Measurements from ENCODE around the gene ATF6. TPM values are rescaled to one million over a fixed set of nuclear protein-coding genes. Genes with fewer than 3 reads are reported as not detected.

ATF6 gene
- total and polyA plus RNA-seq, 8 donors: 2.2 to 29.5 (median 16.9) TPM

DNA sequence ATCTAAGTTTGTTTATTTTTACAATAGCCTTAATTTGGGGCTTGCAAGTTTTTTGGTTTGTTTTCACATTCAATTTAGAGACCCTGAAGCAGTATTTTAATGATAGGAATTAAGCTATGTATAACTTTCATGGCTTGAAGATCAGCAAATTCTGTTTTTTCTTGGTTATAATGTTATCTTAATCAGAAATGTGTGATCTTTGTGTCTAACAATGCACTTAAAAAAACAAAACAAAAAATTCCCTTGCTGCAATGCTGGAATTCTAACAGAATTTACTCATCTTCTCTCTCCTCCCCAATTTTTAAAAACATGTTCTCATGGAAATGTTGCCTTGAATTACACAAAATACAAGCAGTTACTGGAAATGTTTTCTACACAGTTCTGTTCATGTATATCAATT is 144.5 kb downstream of the ATF6 start:
- no peaks in the 10 kb centered on the region for H3K9me3 ChIP-seq
- no peak for ATAC-seq
- no peak for DNase-seq
- peaks cover 0 to 9% (median 5%) of the 10 kb centered on the region in 3 donors for H3K36me3 ChIP-seq
- H3K27me3 ChIP-seq: no peaks in the 10 kb centered on the region
- intact Hi-C loops (cut with DNase I): no loop called here
- no peak overlapping the region for H3K4me3 ChIP-seq
- TF ChIP-seq CTCF (IDR thresholded peaks at IDR 0.05): no peak
- FAIRE-seq: no peak
- H3K4me1 ChIP-seq: no peaks in the 10 kb centered on the region
- H3K27ac ChIP-seq: no peak overlapping the region

DNA sequence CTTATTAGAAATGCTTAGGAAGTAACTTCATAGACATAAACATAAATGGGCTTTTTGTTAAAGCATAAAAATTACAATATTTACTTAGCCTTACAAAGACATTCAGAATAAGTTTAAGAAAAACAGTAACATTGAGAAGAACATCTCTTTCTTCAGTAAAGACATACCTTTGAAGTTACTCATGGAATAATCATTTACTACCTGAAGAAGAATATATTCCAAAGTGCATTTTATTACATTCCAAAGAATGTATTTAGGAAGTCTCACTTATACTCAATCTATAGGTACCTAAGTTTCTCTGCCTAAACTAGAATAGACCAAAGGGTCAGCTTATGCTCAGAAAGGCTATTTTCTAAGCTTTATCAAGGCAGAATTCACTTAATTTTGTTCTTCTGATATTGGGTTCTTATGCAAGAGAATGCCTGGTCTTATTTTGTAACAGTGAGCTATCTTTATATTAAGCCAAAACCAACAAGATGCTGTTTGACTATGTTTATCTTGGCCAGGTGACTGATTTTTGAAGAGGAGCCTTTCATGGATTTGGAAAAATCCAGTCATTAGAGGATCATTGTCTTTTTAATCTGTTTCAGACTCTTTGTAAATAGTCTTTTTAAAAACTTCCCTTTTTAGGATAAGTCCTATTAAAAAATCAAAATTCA is 147.5 kb downstream of the ATF6 start:
- H3K27me3 ChIP-seq: no peaks in the 10 kb centered on the region
- DNase-seq: no peak
- H3K27ac ChIP-seq: no peak overlapping the region
- ATAC-seq: no peak
- intact Hi-C loops (cut with DNase I): no loop called here
- H3K9me3 ChIP-seq: no peaks in the 10 kb centered on the region
- no peaks in the 10 kb centered on the region for H3K4me1 ChIP-seq
- no peak for TF ChIP-seq CTCF (IDR thresholded peaks at IDR 0.05)
- FAIRE-seq: no peak
- peaks cover 0 to 9% (median 5%) of the 10 kb centered on the region in 3 donors for H3K36me3 ChIP-seq
- no peak overlapping the region for H3K4me3 ChIP-seq

DNA sequence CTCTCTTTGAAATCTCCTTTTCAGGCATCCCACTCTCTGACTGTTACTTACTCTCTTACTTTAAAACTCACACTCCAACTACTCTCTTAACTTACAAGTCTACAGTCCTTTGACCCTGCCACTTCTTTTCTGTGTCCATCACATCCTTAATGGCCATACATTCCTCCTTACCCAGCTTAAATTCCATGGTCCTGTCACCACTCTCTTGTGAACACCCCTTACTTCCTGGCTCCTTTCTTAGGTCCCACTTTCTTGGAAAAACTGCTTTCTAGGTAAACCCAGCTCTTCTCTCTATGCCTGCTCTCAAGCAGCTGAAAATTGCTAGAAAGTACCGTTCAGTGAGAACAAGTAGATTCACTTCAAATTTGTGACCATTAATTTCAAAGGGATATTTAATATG is 148.5 kb downstream of the ATF6 start:
- DNase-seq (no peak), ATAC-seq (no peak), FAIRE-seq (no peak)
- no peaks in the 10 kb centered on the region for H3K27me3 ChIP-seq
- no peak for TF ChIP-seq CTCF (IDR thresholded peaks at IDR 0.05)
- no peak overlapping the region for H3K27ac ChIP-seq
- H3K4me1 ChIP-seq: no peaks in the 10 kb centered on the region
- no peaks in the 10 kb centered on the region for H3K9me3 ChIP-seq
- peaks cover 0 to 9% (median 5%) of the 10 kb centered on the region in 3 donors for H3K36me3 ChIP-seq
- intact Hi-C loops (cut with DNase I): no loop called here
- 99 to 100% methylated on average over 1 of the region's 1 CpG for WGBS, 2 donors
- H3K4me3 ChIP-seq: no peak overlapping the region

DNA sequence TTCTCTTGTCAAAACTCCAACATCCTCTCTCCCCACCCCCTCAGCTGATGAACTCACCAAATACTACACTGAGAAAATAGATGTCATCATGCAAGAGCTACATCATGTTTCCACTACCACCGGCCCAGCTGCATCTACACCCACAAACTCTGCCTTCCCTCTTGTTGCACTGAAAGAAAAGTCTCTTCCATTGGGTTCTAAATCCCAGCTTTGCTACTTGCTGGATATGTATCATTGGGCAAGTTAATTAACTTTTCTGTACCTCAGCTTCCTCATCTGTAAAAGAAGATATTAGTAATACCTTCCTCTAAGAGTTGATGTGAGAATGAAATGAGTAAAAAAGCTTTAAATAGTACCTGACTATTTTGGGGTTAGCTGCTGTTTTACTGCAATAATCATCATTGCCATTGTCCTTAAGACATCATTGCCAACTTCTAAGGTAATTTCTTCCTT is 149.0 kb downstream of the ATF6 start:
- peaks cover 0 to 9% (median 5%) of the 10 kb centered on the region in 3 donors for H3K36me3 ChIP-seq
- 94 to 96% methylated on average over 1 of the region's 1 CpG for WGBS, 2 donors

More for the DNA sequence above, 149.0 kb downstream of the ATF6 start:
- FAIRE-seq (no peak), ATAC-seq (no peak), DNase-seq (no peak)
- H3K27me3 ChIP-seq: no peaks in the 10 kb centered on the region
- intact Hi-C loops (cut with DNase I): no loop called here
- TF ChIP-seq CTCF (IDR thresholded peaks at IDR 0.05): no peak
- H3K4me1 ChIP-seq: no peaks in the 10 kb centered on the region
- no peaks in the 10 kb centered on the region for H3K9me3 ChIP-seq
- no peak overlapping the region for H3K27ac ChIP-seq
- H3K4me3 ChIP-seq: no peak overlapping the region
